Superior temporal gyrus (tissue), 1 donor: ENCODE measurements around the gene ITGAL.

Source experiments
- DNase-seq: peaks from one replicate; pipeline ENCODE4 v3.0.0-alpha.2; 2016; ENCODE audit errors: extremely low spot score

Gene ITGAL

DNA sequence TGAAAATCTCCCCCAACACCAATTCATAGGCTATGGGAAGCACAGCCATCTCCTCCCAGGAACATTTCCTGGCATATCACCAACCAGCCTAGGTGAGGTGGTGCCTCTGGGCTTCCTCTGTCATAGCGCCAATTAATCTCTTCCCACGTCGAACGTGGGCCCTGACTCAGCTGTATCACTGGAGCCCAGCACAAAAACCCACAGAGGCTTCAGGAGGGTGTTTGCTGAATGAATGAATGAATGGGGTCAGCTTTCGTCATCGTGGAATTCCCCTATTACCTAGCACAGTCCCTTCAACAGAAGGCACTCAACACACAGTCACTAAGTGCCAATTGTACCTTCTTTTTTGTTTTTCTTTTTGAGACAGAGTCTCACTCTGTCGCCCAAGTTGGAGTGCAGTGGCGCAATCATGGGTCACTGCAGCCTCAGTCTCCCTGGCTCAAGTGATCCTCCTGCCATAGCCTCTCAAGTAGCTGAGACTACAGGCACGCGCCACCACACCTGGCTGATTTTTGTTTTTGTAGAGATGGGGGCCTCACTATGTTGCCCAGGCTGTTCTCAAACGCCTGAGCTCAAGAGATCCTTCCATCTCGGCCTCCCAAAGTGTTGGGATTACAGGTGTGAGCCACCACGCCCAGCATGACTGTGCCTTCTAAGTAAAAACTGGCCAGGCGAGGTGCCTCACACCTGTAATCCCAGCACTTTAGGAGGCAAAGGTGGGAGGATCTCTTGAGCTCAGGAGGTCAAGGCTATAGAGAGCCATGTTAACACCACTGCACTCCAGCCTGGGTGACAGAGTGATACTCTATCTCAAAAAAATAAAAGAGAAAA lies 94.8 kb downstream of the ITGAL start:
- no peak for DNase-seq

DNA sequence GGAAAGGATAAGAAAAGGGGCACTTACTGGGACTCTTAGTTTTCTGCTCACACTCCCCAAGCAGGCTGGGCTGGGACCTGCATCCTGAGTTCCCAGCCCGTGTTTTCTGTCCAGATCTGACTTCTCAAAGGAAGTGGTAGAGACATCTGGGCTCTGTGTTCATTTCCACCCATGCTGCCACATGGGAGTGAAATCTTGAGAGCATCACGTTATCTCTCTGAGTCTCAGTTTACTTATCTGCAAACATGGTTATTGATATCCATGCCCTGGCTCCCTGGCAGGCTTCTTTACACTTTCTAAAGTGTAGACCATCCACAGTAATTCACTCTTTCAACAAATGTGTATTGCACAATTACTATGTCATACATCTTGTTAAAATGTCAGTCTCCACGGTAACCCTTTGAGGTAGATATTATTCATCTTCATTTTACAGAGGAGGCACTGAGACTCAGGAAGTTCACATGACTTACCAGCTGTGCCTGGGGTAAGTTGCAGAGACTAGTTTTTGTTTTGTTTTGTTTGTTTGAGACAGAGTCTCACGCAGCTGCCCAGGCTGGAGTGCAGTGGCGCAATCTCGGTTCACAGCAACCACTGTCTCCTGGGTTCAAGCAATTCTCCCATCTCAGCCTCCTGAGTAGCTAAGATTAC lies 95.6 kb downstream of the ITGAL start:
- DNase-seq = no peak

DNA sequence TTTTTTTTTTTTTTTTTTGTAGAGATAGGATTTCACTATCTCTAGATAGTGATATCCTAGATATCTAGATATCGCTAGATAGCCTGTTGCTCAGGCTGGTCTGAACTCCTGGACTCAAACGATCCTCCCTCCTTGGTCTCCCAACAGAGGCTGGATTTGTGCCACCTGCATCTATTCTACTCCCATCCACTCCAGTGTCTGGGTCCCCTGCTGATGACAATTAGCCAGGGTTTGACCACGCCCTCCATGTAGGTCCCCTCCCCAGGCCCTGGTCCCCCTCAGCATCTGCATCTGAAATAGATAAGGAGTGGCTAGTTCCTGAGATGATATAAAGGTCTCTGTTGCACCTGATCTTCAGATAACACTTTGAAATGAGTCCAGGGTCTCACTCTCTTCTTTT lies 96.7 kb downstream of the ITGAL start:
- no peak for DNase-seq

DNA sequence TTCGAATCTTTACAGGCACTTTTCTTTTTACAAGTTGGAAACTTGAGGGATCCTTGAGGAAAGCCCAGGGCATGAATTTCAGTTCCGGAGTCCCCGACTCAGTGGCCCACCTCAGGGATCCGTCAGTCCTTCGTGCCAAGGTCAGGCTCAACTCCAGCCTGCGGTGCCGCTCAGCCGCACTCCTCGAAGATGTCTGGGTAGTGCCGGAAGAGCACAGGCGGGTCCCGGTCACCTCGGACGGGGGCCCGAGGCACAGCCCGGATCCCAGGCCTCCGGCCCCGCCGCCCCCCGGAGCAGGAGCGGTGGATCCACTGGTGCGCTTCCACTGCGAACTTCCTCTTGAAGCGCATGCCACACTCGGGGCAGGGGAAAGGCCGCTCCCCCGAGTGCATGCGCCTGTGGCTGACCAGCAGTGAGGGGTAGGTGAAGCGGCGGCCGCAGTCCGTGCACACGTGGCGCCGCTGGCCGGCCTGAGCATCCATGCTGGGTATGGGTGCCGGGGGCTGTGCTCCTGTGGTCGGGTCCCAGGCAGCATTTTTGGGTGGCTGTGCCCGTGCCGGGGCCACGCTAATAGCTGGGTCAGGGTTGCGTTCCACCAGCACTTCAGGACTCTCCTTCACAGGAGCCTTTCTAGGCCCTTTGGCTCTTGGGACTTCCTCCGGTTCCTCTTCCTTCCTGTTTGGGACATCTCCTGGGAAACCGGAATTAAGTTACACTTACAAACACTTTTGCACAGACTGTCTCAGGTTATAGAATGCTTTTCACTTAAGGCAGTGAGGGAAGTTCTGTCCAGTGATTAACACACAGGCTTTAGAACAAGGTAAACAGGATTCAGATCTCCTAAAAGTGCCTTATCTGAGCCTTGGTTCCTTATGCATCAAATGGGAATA lies 97.4 kb downstream of the ITGAL start:
- DNase-seq = no peak

DNA sequence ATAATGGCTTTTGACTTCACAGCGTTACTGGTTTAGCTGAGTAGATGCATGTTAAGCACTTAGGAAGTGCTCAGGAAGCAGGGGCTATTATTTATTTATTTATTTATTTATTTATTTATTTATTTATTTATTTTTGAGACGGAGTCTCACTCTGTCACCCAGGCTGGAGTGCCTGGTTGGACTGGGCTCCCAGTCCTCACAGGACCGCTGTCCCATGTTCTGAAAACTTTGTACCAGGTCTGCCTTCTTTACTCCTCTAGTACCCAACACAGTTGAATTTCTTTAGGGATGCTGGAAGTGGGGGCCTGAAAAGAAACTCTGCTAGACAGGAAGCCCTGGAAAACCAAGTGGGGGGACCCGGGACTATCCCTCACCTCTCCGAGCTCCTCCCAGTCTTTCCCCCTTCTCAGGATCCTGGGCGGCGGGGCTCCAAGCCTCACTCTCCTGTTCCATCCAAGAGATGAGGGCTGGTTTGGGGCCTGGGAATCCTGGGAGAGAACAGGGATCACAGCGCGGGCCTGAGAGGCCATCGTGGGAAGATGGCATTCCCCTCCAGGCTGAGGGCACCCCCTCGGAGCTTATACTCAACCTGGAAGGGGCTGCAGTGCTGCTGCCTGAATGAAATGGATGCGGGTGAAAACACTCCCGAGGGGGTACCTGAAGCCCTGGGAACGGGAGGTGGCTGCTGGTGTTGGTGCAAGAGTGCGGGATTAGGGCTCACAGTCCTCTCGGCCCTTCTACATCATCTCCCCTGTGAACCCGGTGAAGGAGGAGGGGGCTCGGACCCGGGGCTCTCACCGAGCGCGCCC lies 98.3 kb downstream of the ITGAL start:
- peak; percentile 55 for DNase-seq

DNA sequence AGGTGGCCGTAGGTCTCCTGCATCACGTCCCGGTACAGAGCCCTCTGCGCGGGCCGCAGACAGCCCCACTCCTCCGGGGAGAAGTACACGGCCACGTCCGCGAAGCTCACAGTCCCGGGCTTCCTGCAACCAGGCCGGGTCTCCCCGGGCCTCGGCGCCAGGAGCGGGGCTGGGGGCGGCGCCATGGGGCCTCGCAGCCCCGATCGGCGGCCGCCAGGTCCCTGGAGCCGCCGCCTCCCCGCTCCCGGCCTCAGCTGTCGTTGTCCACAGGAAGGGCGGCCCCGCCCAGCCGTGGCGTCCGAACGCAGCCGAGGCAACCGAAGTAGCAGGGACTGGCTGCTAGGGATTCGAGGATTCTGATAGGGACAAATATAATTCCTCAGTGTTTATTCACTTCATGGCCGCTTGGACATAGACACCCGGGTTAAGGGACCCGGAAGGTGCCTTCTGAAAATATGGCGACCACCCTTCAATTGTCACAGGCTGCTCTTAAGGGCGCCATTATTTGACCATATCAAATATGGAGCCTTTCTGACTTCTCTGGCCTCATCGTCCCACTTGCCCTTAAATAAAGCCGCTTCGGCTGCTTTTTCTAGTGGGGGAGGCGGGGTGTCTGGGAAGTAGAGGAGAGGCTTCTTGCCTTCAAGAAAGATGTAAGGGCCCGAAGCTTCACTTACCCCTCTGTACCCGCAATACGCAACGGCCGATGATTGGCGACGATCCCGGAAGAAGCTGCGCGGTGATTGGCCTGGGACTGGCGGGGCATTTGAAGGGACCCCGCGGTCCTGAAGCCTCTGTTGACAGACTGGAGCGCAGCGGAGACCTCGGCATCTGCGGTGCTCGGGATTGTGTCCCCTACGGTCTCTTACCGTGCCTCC lies 99.1 kb downstream of the ITGAL start, which contains the start of gene ZNF688:
TSS of gene ZNF688 (minus strand) at position 270 of the 878 bp plus-strand sequence. CDS start at position 185, 85 bp downstream.
- peak; percentile 98 for DNase-seq
